D721Med (cell line): ENCODE measurements around the gene LMX1B.
A peak's percentile ranks its signal among the peaks of the same experiment; 100 is the strongest.

ENCODE experiments used
- DNase-seq: peaks from one replicate; pipeline ENCODE4 v3.0.0; 2011; ENCODE audit warnings: low spot score; ENCODE audit not compliant: insufficient read length
- FAIRE-seq: peaks from 2 replicates; lab custom pipeline; 2011; peaks lifted over from hg19 to GRCh38; lab: Jason Lieb, UNC
- CTCF ChIP-seq: IDR thresholded peaks from 2 replicates; pipeline ENCODE4 v1.5.1; 2012; ENCODE audit warnings: mild to moderate bottlenecking, control low read depth; ENCODE audit not compliant: insufficient read depth; ENCODE audit errors: missing control alignments

Gene LMX1B

GRCh38 chr9:126698251-126698650, 84.5 kb downstream of the LMX1B start:
- DNase-seq (peak; percentile 7), FAIRE-seq (no peak)
- no peak for TF ChIP-seq CTCF

GRCh38 chr9:126698756-126699155, 85.0 kb downstream of the LMX1B start:
- TF ChIP-seq CTCF: no peak
- peak; percentile 9 for DNase-seq

GRCh38 chr9:126699401-126699881, 85.7 kb downstream of the LMX1B start:
- no peak for TF ChIP-seq CTCF
- peak; percentile 5 for DNase-seq
- no peak for FAIRE-seq

More at GRCh38 chr9:126698756-126699155, 85.0 kb downstream of the LMX1B start:
- FAIRE-seq: no peak

GRCh38 chr9:126700296-126700695, 86.6 kb downstream of the LMX1B start:
- DNase-seq: peak; percentile 16

DNA sequence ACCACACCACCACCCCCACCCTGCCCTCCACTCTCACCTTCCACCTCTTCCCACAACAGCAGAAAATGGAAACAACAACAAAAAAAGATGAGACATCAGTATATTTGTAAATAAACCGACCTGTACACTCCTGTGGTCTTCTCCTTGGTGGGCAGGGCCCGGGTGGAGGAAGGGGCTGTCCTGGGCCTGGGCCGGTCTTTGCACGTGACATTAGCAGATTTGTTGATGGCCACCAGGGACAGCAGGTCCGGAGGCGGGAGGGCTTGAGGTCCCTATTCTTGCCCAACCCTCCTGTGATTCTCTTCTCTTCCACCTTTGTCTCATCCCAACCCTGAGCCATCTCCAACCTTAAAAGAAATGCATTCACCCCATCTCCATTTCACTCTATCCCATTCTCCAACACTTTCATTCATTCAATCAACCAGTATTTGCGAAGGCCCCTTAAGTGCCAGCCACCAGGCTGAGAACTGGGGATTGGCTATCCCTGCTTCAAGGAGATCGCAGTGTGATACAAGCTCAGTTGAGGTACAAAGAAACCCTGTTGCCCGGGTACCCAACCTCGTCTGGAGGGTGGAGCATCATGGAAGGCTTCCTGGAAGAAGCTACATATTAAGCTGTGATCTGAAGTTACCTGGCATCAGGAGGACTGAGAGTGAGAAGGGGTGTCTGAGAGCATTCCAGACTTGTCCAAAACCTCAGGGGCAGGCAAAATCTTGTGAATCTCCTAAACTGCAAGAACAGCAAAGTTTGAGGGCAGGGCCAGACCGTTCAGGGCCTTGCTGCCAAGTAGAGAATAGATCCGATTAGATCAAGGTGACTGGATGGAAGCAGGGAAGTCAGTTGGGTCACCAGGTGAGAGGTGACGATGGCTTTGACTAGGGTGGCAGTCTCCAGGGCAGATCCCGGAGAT, 87.4 kb downstream of the LMX1B start:
- FAIRE-seq: no peak
- TF ChIP-seq CTCF: no peak
- DNase-seq: peak; percentile 18

More at GRCh38 chr9:126700296-126700695, 86.6 kb downstream of the LMX1B start:
- TF ChIP-seq CTCF: no peak
- FAIRE-seq: no peak

GRCh38 chr9:126701813-126702140, 88.0 kb downstream of the LMX1B start:
- TF ChIP-seq CTCF: no peak
- DNase-seq (no peak), FAIRE-seq (no peak)
